DOHH2 (cell line): Measurements from ENCODE around the gene MAPKAPK2.

Experiments
- H3F3A ChIP-seq: fragments of 200-600 bp; sonication (generic), shearing (Covaris generic); 2 replicates; pipeline ENCODE4 v1.6.0; 2016; ENCODE audit warnings: antibody characterized with exemption, mild to moderate bottlenecking; ENCODE audit not compliant: control insufficient read depth, insufficient read depth
- H3K27ac ChIP-seq: fragments of 200-600 bp; sonication (generic); 2 replicates; pipeline ENCODE4 v1.5.1; 2014; ENCODE audit warnings: low read depth, mild to moderate bottlenecking, low read length, moderate library complexity
- H3K27me3 ChIP-seq: fragments of 200-600 bp; sonication (generic); 2 replicates; pipeline ENCODE4 v1.6.1; 2014; ENCODE audit warnings: mild to moderate bottlenecking, low read length, mixed read lengths; ENCODE audit not compliant: control insufficient read depth
- H3K36me3 ChIP-seq: fragments of 200-600 bp; sonication (generic); 2 replicates; pipeline ENCODE4 v1.6.1; 2014; ENCODE audit warnings: mild to moderate bottlenecking, low read length, moderate library complexity, mixed read lengths; ENCODE audit not compliant: control insufficient read depth
- H3K4me1 ChIP-seq: fragments of 200-600 bp; sonication (generic); 2 replicates; pipeline ENCODE4 v1.6.1; 2014; ENCODE audit warnings: mild to moderate bottlenecking, low read length, mixed read lengths; ENCODE audit not compliant: control insufficient read depth
- H3K4me2 ChIP-seq: fragments of 200-600 bp; sonication (generic); 2 replicates; pipeline ENCODE4 v1.6.0; 2014; ENCODE audit warnings: mild to moderate bottlenecking, low read length, moderate library complexity
- H3K4me3 ChIP-seq: fragments of 200-600 bp; sonication (generic); 2 replicates; pipeline ENCODE4 v1.5.1; 2014; ENCODE audit warnings: mild to moderate bottlenecking, low read length, mixed read lengths
- H3K79me2 ChIP-seq: fragments of 200-600 bp; sonication (generic); 2 replicates; pipeline ENCODE4 v1.6.1; 2014; ENCODE audit warnings: mild to moderate bottlenecking, low read length, mixed read lengths; ENCODE audit not compliant: control insufficient read depth
- H3K9me2 ChIP-seq: fragments of 200-600 bp; sonication (generic); replicated peaks from 2 replicates; pipeline ENCODE4 v1.6.1; 2014; ENCODE audit warnings: mild to moderate bottlenecking, low read length, mixed read lengths; ENCODE audit not compliant: control insufficient read depth
- H3K9me3 ChIP-seq: fragments of 200-600 bp; sonication (generic); 2 replicates; pipeline ENCODE4 v1.6.1; 2014; ENCODE audit warnings: antibody characterized with exemption, low read length, mixed read lengths; ENCODE audit not compliant: control insufficient read depth, insufficient read depth
- H4K20me1 ChIP-seq: fragments of 200-600 bp; sonication (generic); 2 replicates; pipeline ENCODE4 v1.6.0; 2014; ENCODE audit warnings: low read depth, mild to moderate bottlenecking, antibody characterized with exemption, low read length, moderate library complexity; ENCODE audit not compliant: control insufficient read depth, insufficient read depth
- CTCF ChIP-seq: fragments of 200-600 bp; sonication (generic); IDR thresholded peaks from one replicate; pipeline ENCODE4 v1.5.1; 2014; ENCODE audit warnings: antibody characterized with exemption, mild to moderate bottlenecking, low read depth, low read length; ENCODE audit not compliant: poor library complexity, severe bottlenecking
- EZH2phosphoT487 ChIP-seq: fragments of 200-600 bp; sonication (generic); IDR thresholded peaks from 2 replicates; pipeline ENCODE4 v1.6.1; 2017; ENCODE audit warnings: borderline replicate concordance, mild to moderate bottlenecking, antibody characterized with exemption, low read length, moderate library complexity, mixed read lengths

Gene MAPKAPK2

GRCh38 chr1:206646504-206646903, 38.2 kb upstream of the MAPKAPK2 start:
- TF ChIP-seq CTCF (no peak), EZH2phosphoT487 (no peak)
- Histone ChIP-seq H3K4me3 (no peak overlapping the region), H3K9me3 (no peaks in the 10 kb centered on the region), H3K27me3 (no peaks in the 10 kb centered on the region), H3K4me2 (no peak overlapping the region), H3K36me3 (peaks cover 55% of the 10 kb centered on the region), H3K79me2 (no peaks in the 10 kb centered on the region; the same call in 1 of the 2 replicates), H3K4me1 (no peaks in the 10 kb centered on the region), H4K20me1 (no peaks in the 10 kb centered on the region), H3F3A (no peaks in the 10 kb centered on the region), H3K27ac (no peak overlapping the region), H3K9me2 (no peaks in the 10 kb centered on the region)

- Histone ChIP-seq H4K20me1 (0 out of 2 replicates have a peak, but pooled peaks cover 1% of the 10 kb centered on the region), H3K27ac (no peak overlapping the region), H3K79me2 (no peaks in the 10 kb centered on the region; the same call in 1 of the 2 replicates), H3F3A (no peaks in the 10 kb centered on the region), H3K4me3 (no peak overlapping the region), H3K4me1 (no peaks in the 10 kb centered on the region), H3K9me2 (no peaks in the 10 kb centered on the region), H3K27me3 (no peaks in the 10 kb centered on the region), H3K4me2 (no peak overlapping the region), H3K9me3 (no peaks in the 10 kb centered on the region), H3K36me3 (peaks cover 61% of the 10 kb centered on the region)
- no peak for TF ChIP-seq CTCF
- TF ChIP-seq EZH2phosphoT487: no peak
These were observed 37.5 kb upstream of the MAPKAPK2 start for GRCh38 chr1:206647224-206647623.

- no peaks in the 10 kb centered on the region for H3K4me1 ChIP-seq
- no peaks in the 10 kb centered on the region for H3K27me3 ChIP-seq
- peaks cover 5% of the 10 kb centered on the region; the same call in 1 of the 2 replicates for H3F3A ChIP-seq
- H3K27ac ChIP-seq: no peak overlapping the region
- H3K79me2 ChIP-seq: no peaks in the 10 kb centered on the region; the same call in 1 of the 2 replicates
- TF ChIP-seq CTCF (no peak), EZH2phosphoT487 (no peak)
- no peaks in the 10 kb centered on the region for H3K9me3 ChIP-seq
- peaks cover 60% of the 10 kb centered on the region for H3K36me3 ChIP-seq
- 0 out of 2 replicates have a peak, but pooled peaks cover 6% of the 10 kb centered on the region for H4K20me1 ChIP-seq
- H3K4me2 ChIP-seq: no peak overlapping the region
- H3K4me3 ChIP-seq: no peak overlapping the region
- H3K9me2 ChIP-seq: no peaks in the 10 kb centered on the region
These were observed 35.3 kb upstream of the MAPKAPK2 start for GRCh38 chr1:206649261-206649921.
